Hepatocyte (in vitro differentiated cells): ENCODE measurements around the gene NFKBIA. TPM values are rescaled to one million over a fixed set of nuclear protein-coding genes. Genes with fewer than 3 reads are reported as not detected.

ENCODE experiments used
- DNase-seq: peaks from one replicate; pipeline ENCODE4 v3.0.0-alpha.2; 2016; ENCODE audit warnings: low spot score
- H2AFZ ChIP-seq: fragments of 200-600 bp; sonication (generic); 2 replicates; pipeline ENCODE4 v1.6.0; 2016; ENCODE audit warnings: antibody characterized with exemption, mild to moderate bottlenecking
- H3K27ac ChIP-seq: fragments of 200-600 bp; sonication (generic); 2 replicates; pipeline ENCODE4 v1.5.1; 2016; ENCODE audit warnings: mild to moderate bottlenecking
- H3K27me3 ChIP-seq: fragments of 200-600 bp; sonication (generic); 2 replicates; pipeline ENCODE4 v1.6.1; 2016
- H3K36me3 ChIP-seq: fragments of 200-600 bp; sonication (generic); replicated peaks from 2 replicates; pipeline ENCODE4 v1.5.1; 2016; ENCODE audit warnings: low read depth; ENCODE audit not compliant: insufficient read depth
- H3K4me1 ChIP-seq: fragments of 200-600 bp; sonication (generic); 2 replicates; pipeline ENCODE4 v1.5.1; 2016; ENCODE audit warnings: mild to moderate bottlenecking, moderate library complexity; ENCODE audit not compliant: insufficient read depth
- H3K4me2 ChIP-seq: fragments of 200-600 bp; sonication (generic); 2 replicates; pipeline ENCODE4 v1.6.0; 2016
- H3K4me3 ChIP-seq: fragments of 200-600 bp; sonication (generic); 2 replicates; pipeline ENCODE4 v1.5.1; 2016; ENCODE audit warnings: mild to moderate bottlenecking
- H3K79me2 ChIP-seq: fragments of 200-600 bp; sonication (generic); 2 replicates; pipeline ENCODE4 v1.6.0; 2017; ENCODE audit warnings: mild to moderate bottlenecking
- H3K9me2 ChIP-seq: fragments of 200-600 bp; sonication (generic); replicated peaks from 2 replicates; pipeline ENCODE4 v1.6.0; 2017; ENCODE audit warnings: mild to moderate bottlenecking; ENCODE audit not compliant: insufficient read depth
- H3K9me3 ChIP-seq: fragments of 200-600 bp; sonication (generic); 2 replicates; pipeline ENCODE4 v1.5.1; 2016; ENCODE audit warnings: low read depth, mild to moderate bottlenecking
- H4K20me1 ChIP-seq: fragments of 200-600 bp; sonication (generic); 2 replicates; pipeline ENCODE4 v1.6.0; 2016; ENCODE audit warnings: mild to moderate bottlenecking; ENCODE audit not compliant: insufficient read depth, poor library complexity, severe bottlenecking
- CTCF ChIP-seq: fragments of 200-600 bp; sonication (generic); IDR thresholded peaks from 2 replicates; pipeline ENCODE4 v1.5.1; 2016; ENCODE audit warnings: antibody characterized with exemption, mild to moderate bottlenecking; ENCODE audit not compliant: poor library complexity
- EZH2 ChIP-seq: fragments of 200-600 bp; sonication (generic); IDR thresholded peaks from 2 replicates; pipeline ENCODE4 v1.6.1; 2016; ENCODE audit warnings: antibody characterized with exemption, mild to moderate bottlenecking, borderline replicate concordance
- EZH2phosphoT487 ChIP-seq: fragments of 200-600 bp; sonication (generic); IDR thresholded peaks from one replicate; pipeline ENCODE4 v1.6.1; 2018; ENCODE audit warnings: antibody characterized with exemption, mild to moderate bottlenecking, low read depth, moderate library complexity; ENCODE audit not compliant: unreplicated experiment, severe bottlenecking
- WGBS: methylation state at CpG from one replicate; pipeline ENCODE4 v1.1.6; 2016; ENCODE audit warnings: low lambda C conversion rate; ENCODE audit errors: missing lambda C conversion rate; 5-methylcytosine and 5-hydroxymethylcytosine counted together
- polyA plus RNA-seq: library from polyadenylated mRNA; unstranded; fragments of >200 nt; fragmentation: Nextera tagmentation; extraction: Ambion mirVana; gene quantifications from 2 replicates; pipeline ENCODE4 v1.2.1, GENCODE V29; 2016
- total RNA-seq: library from RNA; depleted of rRNA; stranded (reverse); fragments of >200 nt; gene quantifications from 2 replicates; pipeline ENCODE4 v1.2.3, GENCODE V29; 2014

Gene NFKBIA
- total and polyA plus RNA-seq, 2 experiments from 2014 or later: 252 to 345 TPM

- Histone ChIP-seq H2AFZ (no peak overlapping the region), H3K27ac (no peak overlapping the region), H3K27me3 (no peaks in the 10 kb centered on the region), H3K4me3 (no peak overlapping the region), H3K36me3 (no peaks in the 10 kb centered on the region), H3K4me2 (no peak overlapping the region), H3K79me2 (no peaks in the 10 kb centered on the region), H3K9me2 (no peaks in the 10 kb centered on the region), H3K9me3 (no peaks in the 10 kb centered on the region), H4K20me1 (no peaks in the 10 kb centered on the region), H3K4me1 (peaks cover 17% of the 10 kb centered on the region)
- 94% methylated on average over 9 of the region's 9 CpGs for WGBS
- TF ChIP-seq CTCF (no peak), EZH2 (no peak), EZH2phosphoT487 (no peak)
- no peak for DNase-seq
Observed at GRCh38 chr14:35389315-35389667, 15.3 kb downstream of the NFKBIA start.

DNA sequence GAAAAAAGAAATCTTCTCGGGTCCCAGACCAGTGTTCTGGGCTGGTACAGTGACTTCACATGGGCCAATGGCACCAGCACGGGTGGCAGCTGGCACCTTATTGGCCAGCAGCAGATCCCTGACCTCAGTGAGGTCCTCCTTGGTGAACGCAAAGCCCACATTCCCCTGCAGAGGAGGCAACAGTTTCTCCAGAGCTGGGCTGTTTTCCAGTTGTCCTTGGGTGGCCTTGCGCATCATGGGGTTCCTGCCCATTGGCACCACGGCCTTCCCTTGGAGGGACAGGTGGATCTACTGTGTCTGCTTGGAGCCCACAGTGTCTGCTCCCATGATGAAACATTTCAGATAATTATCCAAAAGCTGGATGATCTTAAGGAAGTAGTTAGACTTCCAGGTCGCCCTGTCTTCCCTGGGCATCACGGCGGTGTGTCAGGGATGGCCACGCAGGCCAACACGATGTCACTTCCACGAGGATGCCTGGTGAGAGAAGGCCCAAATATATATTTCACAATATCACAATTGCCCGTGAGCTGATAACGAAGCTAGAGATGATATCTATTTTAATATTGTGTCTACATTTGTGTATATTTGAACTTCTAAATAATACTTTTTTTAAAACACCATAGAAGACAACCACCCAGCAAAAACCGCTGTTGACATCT, 15.8 kb downstream of the NFKBIA start:
- Histone ChIP-seq H2AFZ (no peak overlapping the region), H3K27me3 (no peaks in the 10 kb centered on the region), H3K9me2 (no peaks in the 10 kb centered on the region), H3K4me2 (no peak overlapping the region), H3K27ac (no peak overlapping the region), H3K79me2 (no peaks in the 10 kb centered on the region), H3K4me1 (peaks cover 22% of the 10 kb centered on the region), H3K9me3 (no peaks in the 10 kb centered on the region), H4K20me1 (no peaks in the 10 kb centered on the region), H3K36me3 (no peaks in the 10 kb centered on the region), H3K4me3 (no peak overlapping the region)
- 94% methylated on average over 14 of the region's 14 CpGs for WGBS
- TF ChIP-seq CTCF (no peak), EZH2phosphoT487 (no peak), EZH2 (no peak)
- no peak for DNase-seq

GRCh38 chr14:35387713-35388579, 16.6 kb downstream of the NFKBIA start:
- H3K4me3 ChIP-seq: no peak overlapping the region
- no peak for TF ChIP-seq CTCF
- TF ChIP-seq EZH2: no peak
- no peak for TF ChIP-seq EZH2phosphoT487
- 93% methylated on average over 14 of the region's 14 CpGs for whole genome bisulfite sequencing
- H3K79me2 ChIP-seq: no peaks in the 10 kb centered on the region
- no peaks in the 10 kb centered on the region for H3K36me3 ChIP-seq
- H3K27ac ChIP-seq: no peak overlapping the region
- no peak overlapping the region for H2AFZ ChIP-seq
- no peaks in the 10 kb centered on the region for H4K20me1 ChIP-seq
- DNase-seq: no peak
- no peaks in the 10 kb centered on the region for H3K27me3 ChIP-seq
- H3K9me3 ChIP-seq: no peaks in the 10 kb centered on the region
- no peak overlapping the region for H3K4me2 ChIP-seq
- no peaks in the 10 kb centered on the region for H3K9me2 ChIP-seq
- peaks cover 24% of the 10 kb centered on the region for H3K4me1 ChIP-seq
